NT2/D1 (cell line): ENCODE measurements around the gene BCORL1.

Source experiments
- DNase-seq: peaks from one replicate; pipeline ENCODE4 v3.0.0-alpha.2; 2011; ENCODE audit warnings: low read depth, low spot score
- H3K27me3 ChIP-seq: 2 replicates; pipeline ENCODE4 v1.6.0; 2011; ENCODE audit warnings: mild to moderate bottlenecking; ENCODE audit not compliant: insufficient read length, insufficient read depth
- H3K36me3 ChIP-seq: 2 replicates; pipeline ENCODE4 v1.6.1; 2011; ENCODE audit warnings: mild to moderate bottlenecking, low read length, mixed read lengths; ENCODE audit not compliant: insufficient read depth, insufficient read length
- H3K4me1 ChIP-seq: 2 replicates; pipeline ENCODE4 v1.5.1; 2011; ENCODE audit not compliant: insufficient read depth, insufficient read length
- H3K4me3 ChIP-seq: 2 replicates; pipeline ENCODE4 v1.5.1; 2011; ENCODE audit warnings: low read depth; ENCODE audit not compliant: insufficient read length
- H3K9ac ChIP-seq: 2 replicates; pipeline ENCODE4 v1.6.0; 2011; ENCODE audit warnings: low read depth; ENCODE audit not compliant: insufficient read length
- H3K9me3 ChIP-seq: 2 replicates; pipeline ENCODE4 v1.5.1; 2011; ENCODE audit warnings: mild to moderate bottlenecking, low read length; ENCODE audit not compliant: insufficient read depth
- SUZ12 ChIP-seq: IDR thresholded peaks from 2 replicates; pipeline ENCODE4 v1.6.1; 2011; ENCODE audit not compliant: insufficient read length, insufficient read depth; ENCODE audit errors: extremely low read depth
- YY1 ChIP-seq: IDR thresholded peaks from 2 replicates; pipeline ENCODE4 v1.6.1; 2011; ENCODE audit not compliant: insufficient read length, insufficient read depth
- ZNF274 ChIP-seq: IDR thresholded peaks from 2 replicates; pipeline ENCODE4 v1.6.1; 2011; ENCODE audit warnings: mild to moderate bottlenecking, low read depth, low read length

Gene BCORL1

GRCh38 chrX:129956765-129957164, 25.7 kb upstream of the BCORL1 start:
- no peak for TF ChIP-seq SUZ12
- TF ChIP-seq YY1: no peak
- no peak for TF ChIP-seq ZNF274
- Histone ChIP-seq H3K4me3 (peak overlapping the region; percentile 26), H3K9ac (no peak overlapping the region), H3K9me3 (no peaks in the 10 kb centered on the region), H3K4me1 (peaks cover 6% of the 10 kb centered on the region), H3K27me3 (peaks cover 48% of the 10 kb centered on the region), H3K36me3 (no peaks in the 10 kb centered on the region)
- no peak for DNase-seq

GRCh38 chrX:129957241-129958082, 25.0 kb upstream of the BCORL1 start:
- TF ChIP-seq YY1: no peak
- TF ChIP-seq SUZ12: no peak
- no peak for TF ChIP-seq ZNF274
- DNase-seq: no peak
- peaks cover 48% of the 10 kb centered on the region for H3K27me3 ChIP-seq
- peaks cover 6% of the 10 kb centered on the region for H3K4me1 ChIP-seq
- no peaks in the 10 kb centered on the region for H3K9me3 ChIP-seq
- H3K4me3 ChIP-seq: peak overlapping the region; percentile 26
- no peaks in the 10 kb centered on the region for H3K36me3 ChIP-seq
- peak overlapping the region; percentile 21 for H3K9ac ChIP-seq

GRCh38 chrX:129958083-129958465, 24.4 kb upstream of the BCORL1 start:
- peaks cover 6% of the 10 kb centered on the region for H3K4me1 ChIP-seq
- no peaks in the 10 kb centered on the region for H3K36me3 ChIP-seq
- H3K9me3 ChIP-seq: no peaks in the 10 kb centered on the region
- H3K9ac ChIP-seq: no peak overlapping the region
- TF ChIP-seq SUZ12 (no peak), YY1 (no peak), ZNF274 (no peak)
- no peak overlapping the region for H3K4me3 ChIP-seq
- DNase-seq: no peak
- peaks cover 48% of the 10 kb centered on the region for H3K27me3 ChIP-seq

- Histone ChIP-seq H3K9ac (no peak overlapping the region), H3K36me3 (no peaks in the 10 kb centered on the region), H3K9me3 (no peaks in the 10 kb centered on the region), H3K27me3 (peaks cover 48% of the 10 kb centered on the region), H3K4me3 (no peak overlapping the region), H3K4me1 (peaks cover 3% of the 10 kb centered on the region)
- TF ChIP-seq ZNF274: no peak
- no peak for TF ChIP-seq YY1
- TF ChIP-seq SUZ12: no peak
- no peak for DNase-seq
Observed at GRCh38 chrX:129958814-129959492, 23.5 kb upstream of the BCORL1 start.

GRCh38 chrX:129959493-129959832, 23.0 kb upstream of the BCORL1 start:
- Histone ChIP-seq H3K4me3 (no peak overlapping the region), H3K27me3 (peaks cover 48% of the 10 kb centered on the region)

GRCh38 chrX:129961180-129962083, 21.0 kb upstream of the BCORL1 start:
- no peak for TF ChIP-seq ZNF274
- no peak for TF ChIP-seq YY1
- TF ChIP-seq SUZ12: no peak
- H3K9ac ChIP-seq: peak overlapping the region; percentile 67
- peaks cover 35% of the 10 kb centered on the region for H3K27me3 ChIP-seq
- H3K4me1 ChIP-seq: peaks cover 3% of the 10 kb centered on the region
- no peaks in the 10 kb centered on the region for H3K36me3 ChIP-seq
- no peak for DNase-seq
- peak overlapping the region; percentile 21 for H3K4me3 ChIP-seq
- H3K9me3 ChIP-seq: no peaks in the 10 kb centered on the region

More at GRCh38 chrX:129959493-129959832, 23.0 kb upstream of the BCORL1 start:
- TF ChIP-seq ZNF274 (no peak), SUZ12 (no peak), YY1 (no peak)
- Histone ChIP-seq H3K9ac (no peak overlapping the region), H3K4me1 (peaks cover 3% of the 10 kb centered on the region), H3K9me3 (no peaks in the 10 kb centered on the region), H3K36me3 (no peaks in the 10 kb centered on the region)
- no peak for DNase-seq

GRCh38 chrX:129963729-129964128, 18.7 kb upstream of the BCORL1 start:
- TF ChIP-seq SUZ12 (no peak), YY1 (no peak), ZNF274 (no peak)
- Histone ChIP-seq H3K9me3 (no peaks in the 10 kb centered on the region), H3K36me3 (no peaks in the 10 kb centered on the region), H3K9ac (no peak overlapping the region), H3K4me1 (peaks cover 3% of the 10 kb centered on the region), H3K27me3 (peaks cover 21% of the 10 kb centered on the region), H3K4me3 (no peak overlapping the region)
- no peak for DNase-seq
